Chondrocyte (in vitro differentiated cells): ENCODE measurements around the gene DTYMK. TPM values are rescaled to one million over a fixed set of nuclear protein-coding genes. Genes with fewer than 3 reads are reported as not detected.
A peak's percentile ranks its signal among the peaks of the same experiment; 100 is the strongest.

Experiments
- DNase-seq: peaks from one replicate; pipeline ENCODE4 v3.0.0; 2021; ENCODE audit warnings: mixed read lengths, low spot score
- H3K27ac Mint-ChIP-seq: one replicate; pipeline ENCODE4 v1.8.0; 2021; ENCODE audit warnings: mild to moderate bottlenecking, moderate library complexity, mixed read lengths; ENCODE audit not compliant: unreplicated experiment
- H3K27me3 Mint-ChIP-seq: 2 replicates; pipeline ENCODE4 v1.8.0; 2021; ENCODE audit warnings: low read depth, mixed read lengths
- H3K36me3 Mint-ChIP-seq: 2 replicates; pipeline ENCODE4 v1.8.0; 2021; ENCODE audit warnings: low read depth, mixed read lengths
- H3K4me1 Mint-ChIP-seq: 2 replicates; pipeline ENCODE4 v1.8.0; 2021; ENCODE audit warnings: low read depth, mild to moderate bottlenecking, mixed read lengths
- H3K4me3 Mint-ChIP-seq: one replicate; pipeline ENCODE4 v1.8.0; 2021; ENCODE audit warnings: mild to moderate bottlenecking, moderate library complexity, mixed read lengths; ENCODE audit not compliant: unreplicated experiment
- H3K9me3 Mint-ChIP-seq: 2 replicates; pipeline ENCODE4 v1.8.0; 2021; ENCODE audit warnings: low read depth, mixed read lengths
- CTCF ChIP-seq: fragments of 200-600 bp; sonication (generic); IDR thresholded peaks from 2 replicates; pipeline ENCODE4 v1.5.0; 2021; ENCODE audit warnings: antibody characterized with exemption, mild to moderate bottlenecking, moderate library complexity
- total RNA-seq: library from RNA; stranded (reverse); gene quantifications from 3 replicates; pipeline ENCODE4 v1.2.1, GENCODE V29; 2021

DTYMK gene
- total RNA-seq, 1 donor from 2014 or later: 23.1 TPM

- Mint-ChIP-seq H3K9me3 (no peaks in the 10 kb centered on the region), H3K27ac (no peak overlapping the region), H3K36me3 (peaks cover 8% of the 10 kb centered on the region), H3K4me3 (no peak overlapping the region), H3K27me3 (no peaks in the 10 kb centered on the region), H3K4me1 (peaks cover 17% of the 10 kb centered on the region)
- TF ChIP-seq CTCF: no peak
- DNase-seq: no peak
Observed at GRCh38 chr2:241676665-241677064, 9.9 kb downstream of the DTYMK start.

GRCh38 chr2:241675885-241676284 lies 10.7 kb downstream of the DTYMK start:
- Mint-ChIP-seq H3K9me3 (no peaks in the 10 kb centered on the region), H3K4me1 (peaks cover 9% of the 10 kb centered on the region), H3K36me3 (peaks cover 10% of the 10 kb centered on the region), H3K27me3 (no peaks in the 10 kb centered on the region), H3K27ac (no peak overlapping the region), H3K4me3 (no peak overlapping the region)
- DNase-seq: no peak
- TF ChIP-seq CTCF: peak; percentile 13

- no peaks in the 10 kb centered on the region for H3K27me3 Mint-ChIP-seq
- TF ChIP-seq CTCF: no peak
- no peak overlapping the region for H3K4me3 Mint-ChIP-seq
- no peaks in the 10 kb centered on the region for H3K4me1 Mint-ChIP-seq
- H3K27ac Mint-ChIP-seq: peak overlapping the region; percentile 41
- no peak for DNase-seq
- no peaks in the 10 kb centered on the region for H3K9me3 Mint-ChIP-seq
- peaks cover 9% of the 10 kb centered on the region for H3K36me3 Mint-ChIP-seq
Observed at GRCh38 chr2:241673797-241674725, 12.6 kb downstream of the DTYMK start.

GRCh38 chr2:241673189-241673663 lies 13.4 kb downstream of the DTYMK start:
- Mint-ChIP-seq H3K4me3 (no peak overlapping the region), H3K36me3 (peaks cover 11% of the 10 kb centered on the region), H3K27ac (no peak overlapping the region), H3K27me3 (no peaks in the 10 kb centered on the region), H3K4me1 (no peaks in the 10 kb centered on the region), H3K9me3 (no peaks in the 10 kb centered on the region)
- no peak for TF ChIP-seq CTCF
- no peak for DNase-seq

GRCh38 chr2:241672243-241673188 lies 14.1 kb downstream of the DTYMK start:
- Mint-ChIP-seq H3K4me1 (no peaks in the 10 kb centered on the region), H3K36me3 (peaks cover 10% of the 10 kb centered on the region), H3K4me3 (no peak overlapping the region), H3K9me3 (no peaks in the 10 kb centered on the region), H3K27ac (no peak overlapping the region), H3K27me3 (no peaks in the 10 kb centered on the region)
- DNase-seq: no peak
- TF ChIP-seq CTCF: no peak
